Spleen (tissue), 11 donors: ENCODE data around the gene APOC1. TPM values are rescaled to one million over a fixed set of nuclear protein-coding genes. Genes with fewer than 3 reads are reported as not detected.

ENCODE experiments used
- DNase-seq: peaks from one replicate; pipeline ENCODE4 v3.0.0-alpha.2; 2020
- H3K27ac ChIP-seq, 8 donors: fragments of 200-600 bp; sonication (generic) in 7 of 8; 1 replicate in 4 of 8; 2 replicates in 4 of 8; pipeline versions ENCODE4 v1.5.0 to v1.8.0; 2016 to 2021; ENCODE audit warnings: inconsistent platforms in 4 of 8, mild to moderate bottlenecking in 4 of 8, moderate library complexity in 1 of 8
- H3K27me3 ChIP-seq, 7 donors: fragments of 200-600 bp; sonication (generic) in 6 of 7; replicated peaks in 1 of 7; 1 replicate in 4 of 7; 2 replicates in 3 of 7; pipeline versions ENCODE4 v1.5.0 to v1.8.0; 2016 to 2021; ENCODE audit warnings: inconsistent platforms in 3 of 7, mild to moderate bottlenecking in 1 of 7
- H3K36me3 ChIP-seq, 6 donors: fragments of 200-600 bp; sonication (generic) in 5 of 6; 1 replicate in 4 of 6; 2 replicates in 2 of 6; pipeline versions ENCODE4 v1.5.0 to v1.8.0; 2016 to 2021; ENCODE audit warnings: inconsistent platforms in 2 of 6
- H3K4me1 ChIP-seq, 6 donors: fragments of 200-600 bp; sonication (generic) in 5 of 6; 1 replicate in 3 of 6; 2 replicates in 3 of 6; pipeline versions ENCODE4 v1.5.0 to v1.8.0; 2016 to 2021; ENCODE audit warnings: inconsistent platforms in 3 of 6
- H3K4me3 ChIP-seq, 8 donors: fragments of 200-600 bp; sonication (generic) in 7 of 8; 1 replicate in 4 of 8; 2 replicates in 4 of 8; pipeline versions ENCODE4 v1.5.0 to v1.8.0; 2016 to 2021; ENCODE audit warnings: inconsistent platforms in 4 of 8, mild to moderate bottlenecking in 4 of 8, moderate library complexity in 2 of 8
- H3K9me3 ChIP-seq, 8 donors: fragments of 200-600 bp; sonication (generic) in 7 of 8; 1 replicate in 4 of 8; 2 replicates in 4 of 8; pipeline versions ENCODE4 v1.5.0 to v1.8.0; 2016 to 2021; ENCODE audit warnings: inconsistent platforms in 4 of 8
- CTCF ChIP-seq, 11 experiments: fragments of 200-600 bp in 7 of 11; fragments of 450-650 bp in 4 of 11; sonication (generic) in 4 of 11; IDR thresholded peaks in 8 of 11; conservative IDR thresholded peaks in 3 of 11; 1 replicate in 7 of 11; 2 replicates in 4 of 11; pipeline versions ENCODE4 v1.4.0 to v1.8.0; 2016 to 2021; ENCODE audit warnings: antibody characterized with exemption in 11 of 11, inconsistent platforms in 4 of 11, mild to moderate bottlenecking in 1 of 11
- POLR2A ChIP-seq, 3 donors: fragments of 450-650 bp; IDR thresholded peaks; one replicate each; pipeline ENCODE4 v1.5.1; 2017; ENCODE audit warnings: antibody characterized with exemption in 3 of 3, mild to moderate bottlenecking in 1 of 3
- POLR2AphosphoS5 ChIP-seq, 3 donors: sonication (generic); formaldehyde crosslinking; IDR thresholded peaks; one replicate each; pipeline ENCODE4 v1.5.1; 2017; ENCODE audit warnings: antibody characterized with exemption in 3 of 3
- WGBS, 5 donors: extraction: QIAGEN DNeasy Blood & Tissue Kit in 3 of 5; methylation state at CpG; one replicate each; pipeline versions ENCODE4 v1.1.5 to v1.1.7; 2013 to 2018; 5-methylcytosine and 5-hydroxymethylcytosine counted together
- intact Hi-C: fragments of 100-400 bp; cut with DNase I; formaldehyde crosslinking; loops from one replicate; pipeline ENCODE4 v1.15.0; 2023; ENCODE audit warnings: low total_unique reads
- polyA plus RNA-seq, 3 donors: library from polyadenylated mRNA; stranded (reverse); fragments of 200-250 nt; gene quantifications; one replicate each; pipeline ENCODE4 v1.2.1, GENCODE V29; 2013
- total RNA-seq, 7 donors: library from RNA; depleted of rRNA in 3 of 7; stranded (reverse); fragments of >200 nt in 3 of 7; fragmentation: NEBNext Ultra II Directional in 4 of 7; extraction: Animal tissue kit (Norgen Biotek cat#: 25700) in 4 of 7; gene quantifications; one replicate each; pipeline versions ENCODE4 v1.1.0 to v1.2.1, GENCODE V29; 2016 to 2021
- donor health status: healthy with polysubstance abuse.
- donor health status: DM: no; HTN: no; CAD: no; lungs with moderate emphysema.
- donor health status: DM: no; HTN: no; CAD: no.
- donor health status: Bipolar disorder and iron deficiency.
- donor health status: healthy.
- donor health status: DM: no; HTN: no; CAD: no.
- donor health status: DM: yes; HTN: yes; CAD: no.

APOC1 gene
- total and polyA plus RNA-seq, 10 donors = 90.0 to 465 (median 198) TPM

- 0 to 1% (median 0%) methylated on average over 35 to 40 of the region's 40 CpGs for WGBS, 5 donors
- intact Hi-C loops = loop anchor here (10.0 kb wide), 1 partner anchor 154 kb away; no protein-coding TSS in a partner anchor
- Histone ChIP-seq H3K36me3 (peaks cover 0 to 71% (median 46%) of the 10 kb centered on the region in 6 donors), H3K4me1 (peaks cover 20 to 35% (median 25%) of the 10 kb centered on the region in 6 donors), H3K27ac (peak overlapping the region; percentile 76 to 98 (median 96)), H3K9me3 (no peaks in the 10 kb centered on the region), H3K4me3 (peak overlapping the region; percentile 39 to 100 (median 73)), H3K27me3 (no peaks in the 10 kb centered on the region)
- peak; percentile 99 for DNase-seq
- TF ChIP-seq POLR2A (IDR thresholded peaks at IDR 0.05) (no peak), POLR2AphosphoS5 (IDR thresholded peaks at IDR 0.05) (peak; percentile 83 to 92 (median 89)), CTCF (IDR thresholded peaks at IDR 0.05 in 8 of 11, conservative IDR thresholded peaks at IDR 0.05 in 3 of 11) (peak in 2 of 11 experiments; percentile 25 to 26)
Measured at GRCh38 chr19:44890366-44891015, 23.9 kb upstream of the APOC1 start.

GRCh38 chr19:44891016-44891882 is 23.2 kb upstream of the APOC1 start, which contains the start of gene TOMM40:
Gene TOMM40 (plus strand): TSS chr19:44891254. CDS start chr19:44891416, 162 bp downstream.
- peaks cover 20 to 35% (median 25%) of the 10 kb centered on the region in 6 donors for H3K4me1 ChIP-seq
- no peaks in the 10 kb centered on the region for H3K27me3 ChIP-seq
- H3K27ac ChIP-seq = peak within 1 kb of the TSS; percentile 76 to 98 (median 96)
- peak; percentile 98 for DNase-seq
- TF ChIP-seq CTCF (IDR thresholded peaks at IDR 0.05 in 8 of 11, conservative IDR thresholded peaks at IDR 0.05 in 3 of 11) (peak in 2 of 11 experiments; percentile 22 to 28), POLR2AphosphoS5 (IDR thresholded peaks at IDR 0.05) (peak in 2 of 3 donors; percentile 54 to 67), POLR2A (IDR thresholded peaks at IDR 0.05) (no peak)
- no peaks in the 10 kb centered on the region for H3K9me3 ChIP-seq
- intact Hi-C loops = loop anchor here (10.0 kb wide), 1 partner anchor 154 kb away; no protein-coding TSS in a partner anchor
- peaks cover 0 to 71% (median 49%) of the 10 kb centered on the region in 6 donors for H3K36me3 ChIP-seq
- peak within 1 kb of the TSS; percentile 90 to 100 (median 94) for H3K4me3 ChIP-seq
- 0 to 1% (median 0%) methylated on average over 30 to 81 of the region's 81 CpGs for WGBS, 5 donors

GRCh38 chr19:44892932-44893331 is 21.5 kb upstream of the APOC1 start:
- intact Hi-C loops = loop anchor here (10.0 kb wide), 1 partner anchor 152 kb away; no protein-coding TSS in a partner anchor
- Histone ChIP-seq H3K4me1 (peaks cover 20 to 35% (median 25%) of the 10 kb centered on the region in 6 donors), H3K36me3 (peaks cover 0 to 71% (median 53%) of the 10 kb centered on the region in 6 donors), H3K27ac (no peak overlapping the region), H3K9me3 (no peaks in the 10 kb centered on the region), H3K4me3 (peak overlapping the region in 1 of 8 donors; percentile 100), H3K27me3 (no peaks in the 10 kb centered on the region)
- no peak for DNase-seq
- TF ChIP-seq POLR2AphosphoS5 (IDR thresholded peaks at IDR 0.05) = no peak
- no peak for TF ChIP-seq CTCF (IDR thresholded peaks at IDR 0.05 in 8 of 11, conservative IDR thresholded peaks at IDR 0.05 in 3 of 11)
- no peak for TF ChIP-seq POLR2A (IDR thresholded peaks at IDR 0.05)
- 85 to 94% (median 93%) methylated on average over 7 of the region's 7 CpGs for WGBS, 5 donors
